Measurements from ENCODE around the gene LEF1.

DNA sequence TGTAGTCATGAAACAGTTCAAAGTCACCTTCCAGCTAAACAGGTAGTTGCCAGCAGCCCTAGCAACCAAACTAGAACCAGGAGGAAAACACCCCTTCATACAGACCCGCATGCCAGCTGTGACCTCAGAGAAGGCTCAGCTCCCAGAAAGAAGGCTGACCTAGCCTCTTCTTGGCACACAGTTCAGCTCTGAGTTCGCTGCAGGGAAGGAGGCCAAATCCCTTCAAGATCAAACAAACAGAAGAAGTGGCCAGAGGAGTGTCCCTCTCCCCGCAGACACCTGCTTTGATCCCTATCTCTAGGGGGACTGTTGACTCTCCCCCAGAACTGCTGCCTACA is 123.1 kb downstream of the LEF1 start:
- TF ChIP-seq CTCF (IDR thresholded peaks at IDR 0.05) = no peak
- TF ChIP-seq POLR2A (IDR thresholded peaks at IDR 0.05) = no peak
- TF ChIP-seq EP300 (IDR thresholded peaks at IDR 0.05) = no peak
- no peak for TF ChIP-seq POLR2AphosphoS5 (IDR thresholded peaks at IDR 0.05)
